HCT116 (cell line): ENCODE results near the gene WFDC1. TPM values are rescaled to one million over a fixed set of nuclear protein-coding genes. Genes with fewer than 3 reads are reported as not detected.

ENCODE experiments used
- ATAC-seq: fragments of 200-7000 bp; cut with Tn5 transposase; 2 replicates; pipeline ENCODE4 v1.9.1; 2020; ENCODE audit warnings: mild to moderate bottlenecking, moderate library complexity
- BruUV-seq: library from RNA; stranded (reverse); fragments of 400-500 nt; replicated peaks from 2 replicates; lab custom pipeline; 2021; lab: Mats Ljungman, UMichigan
- CTCF ChIA-PET: fragments of 300-600 bp; sonication (Branson Sonifier 250); formaldehyde crosslinking; loops from one replicate; lab custom pipeline; 2021; ENCODE audit warnings: antibody characterized with exemption; lab: Charles Lee
- POLR2A ChIA-PET: fragments of 300-600, 350-600 bp; sonication (Branson Sonifier 250); formaldehyde crosslinking; loops from one replicate; lab custom pipeline; 2021; ENCODE audit warnings: antibody characterized with exemption; lab: Charles Lee
- RAD21 ChIA-PET, 2 experiments: fragments of 300-600 bp; sonication (Branson Sonifier 250); formaldehyde crosslinking; loops; one replicate each; lab custom pipeline; 2023; ENCODE audit warnings: low total read pairs in 2 of 2; ENCODE audit not compliant: uncharacterized antibody in 2 of 2, unreplicated experiment in 2 of 2, low non-redundant PET in 1 of 2; lab: Charles Lee
- DNase-seq: peaks from one replicate; pipeline ENCODE4 v3.0.0-alpha.2; 2010; ENCODE audit warnings: low read depth, low spot score
- H2AFZ ChIP-seq: fragments of 200-600 bp; shearing (Covaris generic), sonication (generic); 2 replicates; pipeline ENCODE4 v1.6.1; 2017; ENCODE audit warnings: low read depth, mixed run types, mixed read lengths, antibody characterized with exemption, low read length; ENCODE audit not compliant: poor library complexity, severe bottlenecking
- H3K27ac ChIP-seq: 2 replicates; pipeline ENCODE4 v1.5.1; 2012; ENCODE audit warnings: low read depth, low read length
- H3K27me3 ChIP-seq: fragments of 200-600 bp; sonication (generic); 2 replicates; pipeline ENCODE4 v1.6.1; 2016; ENCODE audit warnings: mixed run types, low read length, mixed read lengths; ENCODE audit not compliant: insufficient read depth
- H3K36me3 ChIP-seq, 2 experiments: fragments of 200-500 bp in 1 of 2; fragments of 200-600 bp in 1 of 2; sonication (Bioruptor generic) in 1 of 2; sonication (generic) in 1 of 2; 2 replicates each; pipeline versions ENCODE4 v1.5.1 to v1.6.1; 2014 to 2016; ENCODE audit warnings: low read length in 2 of 2, inconsistent platforms in 1 of 2, mixed read lengths in 1 of 2, mixed run types in 1 of 2; ENCODE audit not compliant: insufficient read depth in 2 of 2, control insufficient read depth in 1 of 2
- H3K4me1 ChIP-seq, 2 experiments: fragments of 200-600 bp in 1 of 2; sonication (generic) in 1 of 2; 2 replicates each; pipeline versions ENCODE4 v1.5.1 to v1.6.1; 2012 to 2017; ENCODE audit warnings: low read length in 2 of 2, inconsistent platforms in 1 of 2, mild to moderate bottlenecking in 1 of 2, mixed read lengths in 1 of 2, mixed run types in 1 of 2, moderate library complexity in 1 of 2; ENCODE audit not compliant: insufficient read depth in 2 of 2, control insufficient read depth in 1 of 2
- H3K4me2 ChIP-seq: fragments of 200-600 bp; sonication (generic); 2 replicates; pipeline ENCODE4 v1.6.1; 2017; ENCODE audit warnings: mixed run types, low read length, mixed read lengths
- H3K4me3 ChIP-seq, 2 experiments: fragments of 200-600 bp in 1 of 2; sonication (generic) in 1 of 2; replicated peaks in 1 of 2; 2 replicates each; pipeline ENCODE4 v1.5.1; 2011 to 2016; ENCODE audit warnings: low read length in 2 of 2, control low read depth in 1 of 2, low read depth in 1 of 2, mild to moderate bottlenecking in 1 of 2, mixed read lengths in 1 of 2, mixed run types in 1 of 2
- H3K79me2 ChIP-seq: fragments of 200-600 bp; sonication (generic); 2 replicates; pipeline ENCODE4 v1.6.1; 2017; ENCODE audit warnings: mild to moderate bottlenecking, mixed run types, low read length, moderate library complexity, mixed read lengths; ENCODE audit not compliant: insufficient read depth
- H3K9ac ChIP-seq: fragments of 200-600 bp; sonication (generic); 2 replicates; pipeline ENCODE4 v1.6.1; 2016; ENCODE audit warnings: low read length, mixed read lengths
- H3K9me2 ChIP-seq: fragments of 200-600 bp; sonication (generic), shearing (Covaris generic); 2 replicates; pipeline ENCODE4 v1.6.1; 2017; ENCODE audit warnings: mixed run types, mild to moderate bottlenecking, moderate library complexity; ENCODE audit not compliant: insufficient read depth
- H3K9me3 ChIP-seq, 2 experiments: fragments of 200-500 bp in 1 of 2; fragments of 200-600 bp in 1 of 2; sonication (Bioruptor generic) in 1 of 2; sonication (generic) in 1 of 2; 2 replicates each; pipeline ENCODE4 v1.6.1; 2014 to 2017; ENCODE audit warnings: low read length in 2 of 2, mixed read lengths in 2 of 2, inconsistent platforms in 1 of 2, low read depth in 1 of 2, mild to moderate bottlenecking in 1 of 2, mixed run types in 1 of 2, moderate library complexity in 1 of 2; ENCODE audit not compliant: control insufficient read depth in 1 of 2, insufficient read depth in 1 of 2
- H4K20me1 ChIP-seq: fragments of 200-600 bp; sonication (generic), shearing (Covaris generic); 2 replicates; pipeline ENCODE4 v1.6.1; 2017; ENCODE audit warnings: mixed run types, mild to moderate bottlenecking, moderate library complexity; ENCODE audit not compliant: insufficient read depth
- CEBPB ChIP-seq: IDR thresholded peaks from 2 replicates; pipeline ENCODE4 v1.6.1; 2012; ENCODE audit warnings: low read depth
- CTCF ChIP-seq, 3 experiments: fragments of 200-600 bp in 1 of 3; sonication (generic) in 1 of 3; IDR thresholded peaks in 2 of 3; conservative IDR thresholded peaks in 1 of 3; 2 replicates each; pipeline ENCODE4 v1.5.1; 2012 to 2017; ENCODE audit warnings: low read depth in 2 of 3, low read length in 2 of 3, antibody characterized with exemption in 1 of 3, borderline replicate concordance in 1 of 3, control low read depth in 1 of 3, mild to moderate bottlenecking in 1 of 3, mixed read lengths in 1 of 3, mixed run types in 1 of 3, moderate library complexity in 1 of 3; ENCODE audit not compliant: insufficient read depth in 1 of 3
- EGR1 ChIP-seq: IDR thresholded peaks from 2 replicates; pipeline ENCODE4 v1.6.1; 2012; ENCODE audit warnings: low read depth
- EZH2 ChIP-seq: fragments of 200-600 bp; sonication (generic); IDR thresholded peaks from 2 replicates; pipeline ENCODE4 v1.6.1; 2017; ENCODE audit warnings: antibody characterized with exemption, mixed run types
- FOSL1 ChIP-seq: IDR thresholded peaks from 2 replicates; pipeline ENCODE4 v1.6.1; 2012; ENCODE audit warnings: low read depth
- JUND ChIP-seq: IDR thresholded peaks from 2 replicates; pipeline ENCODE4 v1.6.1; 2012
- MAX ChIP-seq: IDR thresholded peaks from 2 replicates; pipeline ENCODE4 v1.6.1; 2012
- SIN3A ChIP-seq: IDR thresholded peaks from 2 replicates; pipeline ENCODE4 v1.6.1; 2012; ENCODE audit warnings: low read depth
- SRF ChIP-seq: IDR thresholded peaks from 2 replicates; pipeline ENCODE4 v1.6.1; 2012; ENCODE audit warnings: low read depth
- YY1 ChIP-seq: IDR thresholded peaks from 2 replicates; pipeline ENCODE4 v1.6.1; 2011; ENCODE audit warnings: low read length, low read depth, moderate library complexity, mild to moderate bottlenecking; ENCODE audit not compliant: insufficient replicate concordance; ENCODE audit errors: extremely low read depth
- ZBTB33 ChIP-seq: IDR thresholded peaks from 2 replicates; pipeline ENCODE4 v1.6.1; 2011; ENCODE audit warnings: mild to moderate bottlenecking, low read length, moderate library complexity; ENCODE audit not compliant: insufficient replicate concordance; ENCODE audit errors: extremely low read depth
- intact Hi-C: fragments of 100-400 bp; cut with micrococcal nuclease; formaldehyde crosslinking; loops from 2 replicates; pipeline ENCODE4 v1.10.0; 2022
- total RNA-seq: library from RNA; stranded (reverse); gene quantifications from one replicate; pipeline ENCODE4 v1.2.1, GENCODE V29; 2021; ENCODE audit not compliant: unreplicated experiment
- TF ChIP-seq, protein P1 (sequence below): IDR thresholded peaks from 2 replicates; pipeline ENCODE4 v1.6.1; 2012

WFDC1 gene
- total RNA-seq, 1 experiment from 2014 or later, result 0.42 TPM

GRCh38 chr16:84258266-84258665, 36.4 kb upstream of the WFDC1 start:
- Histone ChIP-seq H3K36me3 (no peaks in the 10 kb centered on the region), H2AFZ (no peak overlapping the region), H3K9ac (no peak overlapping the region), H3K9me3 (no peaks in the 10 kb centered on the region), H3K9me2 (no peaks in the 10 kb centered on the region), H3K4me1 (no peaks in the 10 kb centered on the region), H3K4me2 (no peak overlapping the region), H3K79me2 (no peaks in the 10 kb centered on the region), H3K4me3 (no peak overlapping the region), H3K27ac (no peak overlapping the region), H4K20me1 (no peaks in the 10 kb centered on the region), H3K27me3 (peaks cover 11% of the 10 kb centered on the region; the same call in 1 of the 2 replicates)
- CTCF ChIA-PET, result interaction anchor here (3.8 kb wide), 1 partner anchor 19 kb away, joined by 22 read pairs; no protein-coding TSS in a partner anchor
- RAD21 ChIA-PET, result no interaction called here
- BruUV-seq, result no TSS peak
- POLR2A ChIA-PET, result no interaction called here
- ATAC-seq, result no peak
- intact Hi-C loops, result no loop called here
- no peak for DNase-seq
- TF ChIP-seq, protein P1, sequence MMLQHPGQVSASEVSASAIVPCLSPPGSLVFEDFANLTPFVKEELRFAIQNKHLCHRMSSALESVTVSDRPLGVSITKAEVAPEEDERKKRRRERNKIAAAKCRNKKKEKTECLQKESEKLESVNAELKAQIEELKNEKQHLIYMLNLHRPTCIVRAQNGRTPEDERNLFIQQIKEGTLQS, result no peak
- TF ChIP-seq ZBTB33 (no peak), YY1 (no peak), MAX (no peak), CEBPB (no peak), EZH2 (no peak), FOSL1 (no peak), CTCF (IDR thresholded peaks at IDR 0.05 in 2 of 3, conservative IDR thresholded peaks at IDR 0.05 in 1 of 3; ENCODE audit: borderline replicate concordance in 1 of 3, insufficient read depth in 1 of 3, low read depth in 2 of 3, low read length in 2 of 3) (no peak), SRF (no peak), JUND (no peak), SIN3A (no peak), EGR1 (no peak)
- TF ChIP-seq, all 23 proteins: peak for 0
